Bone marrow (tissue), 2 donors: ENCODE measurements around the gene HEXA.

ENCODE experiments used
- DNase-seq, 2 donors: peaks; one replicate each; lab custom pipeline; 2025; lab: John Stamatoyannopoulos, UW

HEXA gene

GRCh38 chr15:72319360-72319984 is 56.3 kb downstream of the HEXA start:
- DNase-seq: no peak

- no peak for DNase-seq
Observed at GRCh38 chr15:72318408-72318942, 57.3 kb downstream of the HEXA start.

- DNase-seq: no peak
Observed at GRCh38 chr15:72315706-72316370, 60.0 kb downstream of the HEXA start.

- DNase-seq: no peak
Observed at GRCh38 chr15:72313881-72314280, 61.9 kb downstream of the HEXA start.

GRCh38 chr15:72313448-72313840 is 62.4 kb downstream of the HEXA start:
- no peak for DNase-seq

- DNase-seq: no peak
Observed at GRCh38 chr15:72312605-72313447, 63.0 kb downstream of the HEXA start.

- no peak for DNase-seq
Observed at GRCh38 chr15:72307026-72307425, 68.8 kb downstream of the HEXA start.

- DNase-seq: no peak
Observed at GRCh38 chr15:72306211-72306785, 69.5 kb downstream of the HEXA start.

- no peak for DNase-seq
Observed at GRCh38 chr15:72304596-72304995, 71.2 kb downstream of the HEXA start.

- no peak for DNase-seq
Observed at GRCh38 chr15:72302955-72303354, 72.9 kb downstream of the HEXA start.
